Mesenchymal stem cell (in vitro differentiated cells and primary cell): ENCODE measurements around the gene VPS54.
A peak's percentile ranks its signal among the peaks of the same experiment; 100 is the strongest.
"Not testable (repeated sequence)": the region's sequence is repeated elsewhere in the genome, so short reads cannot be mapped to it uniquely, and the experiment has no call there.

ENCODE experiments used
- DNase-seq: peaks from one replicate; pipeline ENCODE4 v3.0.0-alpha.2; 2013
- H2AFZ ChIP-seq: one replicate; pipeline ENCODE4 v1.6.1; 2013; ENCODE audit warnings: low read depth, mild to moderate bottlenecking, control low read depth, inconsistent platforms, low read length, moderate library complexity
- H2AK5ac ChIP-seq: 2 replicates; pipeline ENCODE4 v1.6.1; 2013; ENCODE audit warnings: low read length, moderate library complexity, mild to moderate bottlenecking, inconsistent platforms; ENCODE audit not compliant: severe bottlenecking
- H2BK120ac ChIP-seq: one replicate; pipeline ENCODE4 v1.6.1; 2013; ENCODE audit warnings: low read depth, mild to moderate bottlenecking, inconsistent platforms, low read length, moderate library complexity
- H2BK12ac ChIP-seq, 2 experiments: one replicate each; pipeline ENCODE4 v1.6.1; 2013; ENCODE audit warnings: inconsistent platforms in 2 of 2, low read length in 2 of 2, mild to moderate bottlenecking in 2 of 2, moderate library complexity in 2 of 2, control low read depth in 1 of 2
- H2BK15ac ChIP-seq: one replicate; pipeline ENCODE4 v1.6.1; 2013; ENCODE audit warnings: mild to moderate bottlenecking, low read depth, inconsistent platforms; ENCODE audit not compliant: poor library complexity, severe bottlenecking
- H2BK5ac ChIP-seq: 2 replicates; pipeline ENCODE4 v1.6.1; 2013; ENCODE audit warnings: low read depth, mild to moderate bottlenecking, low read length, control low read depth, inconsistent platforms; ENCODE audit not compliant: poor library complexity, severe bottlenecking
- H3K14ac ChIP-seq, 2 experiments: one replicate each; pipeline ENCODE4 v1.6.1; 2013; ENCODE audit warnings: inconsistent platforms in 2 of 2, low read length in 2 of 2, control low read depth in 1 of 2, mild to moderate bottlenecking in 1 of 2, moderate library complexity in 1 of 2
- H3K18ac ChIP-seq, 2 experiments: one replicate each; pipeline ENCODE4 v1.6.1; 2013; ENCODE audit warnings: inconsistent platforms in 2 of 2, low read length in 2 of 2, control low read depth in 1 of 2, low read depth in 1 of 2, mild to moderate bottlenecking in 1 of 2
- H3K23ac ChIP-seq, 2 experiments: one replicate each; pipeline ENCODE4 v1.6.1; 2013; ENCODE audit warnings: inconsistent platforms in 2 of 2, low read length in 2 of 2, mild to moderate bottlenecking in 2 of 2, moderate library complexity in 2 of 2, control low read depth in 1 of 2
- H3K27ac ChIP-seq: 2 replicates; pipeline ENCODE4 v1.5.1; 2013; ENCODE audit warnings: mild to moderate bottlenecking, moderate library complexity, low read length, control low read depth, inconsistent platforms; ENCODE audit not compliant: poor library complexity, severe bottlenecking
- H3K27me3 ChIP-seq, 2 experiments: 2 replicates each; pipeline versions ENCODE4 v1.6.1 to v1.7.0; 2013; ENCODE audit warnings: low read length in 2 of 2, mild to moderate bottlenecking in 2 of 2, moderate library complexity in 2 of 2, control low read depth in 1 of 2, inconsistent platforms in 1 of 2; ENCODE audit not compliant: control insufficient read depth in 1 of 2, insufficient read depth in 1 of 2
- H3K36me3 ChIP-seq, 2 experiments: 2 replicates each; pipeline versions ENCODE4 v1.6.1 to v1.7.0; 2013; ENCODE audit warnings: low read length in 2 of 2, control low read depth in 1 of 2, inconsistent platforms in 1 of 2, low read depth in 1 of 2, mild to moderate bottlenecking in 1 of 2; ENCODE audit not compliant: insufficient read depth in 2 of 2, control insufficient read depth in 1 of 2
- H3K4ac ChIP-seq, 2 experiments: one replicate each; pipeline ENCODE4 v1.6.1; 2013; ENCODE audit warnings: inconsistent platforms in 2 of 2, low read length in 2 of 2, mild to moderate bottlenecking in 2 of 2, moderate library complexity in 2 of 2, control low read depth in 1 of 2, low read depth in 1 of 2
- H3K4me1 ChIP-seq: 2 replicates; pipeline ENCODE4 v1.6.1; 2013; ENCODE audit warnings: low read depth, low read length, control low read depth; ENCODE audit not compliant: control insufficient read depth, insufficient read depth
- H3K4me2 ChIP-seq: 2 replicates; pipeline ENCODE4 v1.6.1; 2013; ENCODE audit warnings: low read length, mild to moderate bottlenecking, inconsistent platforms; ENCODE audit not compliant: poor library complexity, severe bottlenecking
- H3K4me3 ChIP-seq, 2 experiments: 2 replicates each; pipeline versions ENCODE4 v1.5.1 to v1.7.0; 2013; ENCODE audit warnings: low read length in 2 of 2, mild to moderate bottlenecking in 2 of 2, control low read depth in 1 of 2, low read depth in 1 of 2; ENCODE audit not compliant: insufficient read depth in 1 of 2
- H3K79me1 ChIP-seq: replicated peaks from 2 replicates; pipeline ENCODE4 v1.6.1; 2013; ENCODE audit warnings: mild to moderate bottlenecking, control low read depth, low read length, inconsistent platforms; ENCODE audit not compliant: poor library complexity, severe bottlenecking
- H3K9ac ChIP-seq: 2 replicates; pipeline ENCODE4 v1.7.0; 2013; ENCODE audit warnings: mild to moderate bottlenecking, low read length, moderate library complexity
- H3K9me3 ChIP-seq: 2 replicates; pipeline ENCODE4 v1.7.0; 2013; ENCODE audit warnings: mild to moderate bottlenecking, low read length; ENCODE audit not compliant: control insufficient read depth
- H4K8ac ChIP-seq: one replicate; pipeline ENCODE4 v1.6.1; 2013; ENCODE audit warnings: inconsistent platforms, mild to moderate bottlenecking, low read length, moderate library complexity
- H4K91ac ChIP-seq: one replicate; pipeline ENCODE4 v1.6.1; 2013; ENCODE audit warnings: mild to moderate bottlenecking, low read length, inconsistent platforms
- WGBS: methylation state at CpG from one replicate; pipeline ENCODE4 v1.1.7; 2013; ENCODE audit warnings: mixed read lengths; 5-methylcytosine and 5-hydroxymethylcytosine counted together

The VPS54 gene

DNA sequence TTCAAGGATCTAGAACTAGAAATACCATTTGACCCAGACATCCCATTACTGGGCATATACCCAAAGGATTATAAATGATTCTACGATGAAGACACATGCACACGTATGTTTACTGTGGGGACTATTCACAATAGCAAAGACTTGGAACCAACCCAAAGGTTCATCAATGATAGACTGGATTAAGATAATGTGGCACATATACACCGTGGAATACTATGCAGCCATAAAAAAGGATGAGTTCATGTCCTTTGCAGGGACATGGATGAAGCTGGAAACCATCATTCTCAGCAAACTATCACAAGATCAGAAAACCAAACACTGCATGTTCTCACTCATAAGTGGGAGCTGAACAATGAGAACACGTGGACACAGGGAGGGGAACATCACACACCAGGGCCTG is 87.1 kb downstream of the VPS54 start:
- H4K91ac ChIP-seq, H3K4me1 ChIP-seq, H3K9ac ChIP-seq, H2BK5ac ChIP-seq, H3K27ac ChIP-seq, H3K4ac ChIP-seq, H2AK5ac ChIP-seq, H3K14ac ChIP-seq, H3K18ac ChIP-seq, H3K9me3 ChIP-seq, H3K4me2 ChIP-seq, H4K8ac ChIP-seq, H2BK12ac ChIP-seq, H2AFZ ChIP-seq, H3K79me1 ChIP-seq, H3K4me3 ChIP-seq, H2BK15ac ChIP-seq, DNase-seq, H3K27me3 ChIP-seq, H3K23ac ChIP-seq, H2BK120ac ChIP-seq: not testable (repeated sequence)
- peaks cover 1 to 51% of the 10 kb centered on the region in 2 experiments for H3K36me3 ChIP-seq
- 100% methylated on average over 3 of the region's 4 CpGs for WGBS

GRCh38 chr2:63926815-63927214 is 92.4 kb downstream of the VPS54 start:
- no peak for DNase-seq
- WGBS, result 98% methylated on average over 7 of the region's 7 CpGs

DNA sequence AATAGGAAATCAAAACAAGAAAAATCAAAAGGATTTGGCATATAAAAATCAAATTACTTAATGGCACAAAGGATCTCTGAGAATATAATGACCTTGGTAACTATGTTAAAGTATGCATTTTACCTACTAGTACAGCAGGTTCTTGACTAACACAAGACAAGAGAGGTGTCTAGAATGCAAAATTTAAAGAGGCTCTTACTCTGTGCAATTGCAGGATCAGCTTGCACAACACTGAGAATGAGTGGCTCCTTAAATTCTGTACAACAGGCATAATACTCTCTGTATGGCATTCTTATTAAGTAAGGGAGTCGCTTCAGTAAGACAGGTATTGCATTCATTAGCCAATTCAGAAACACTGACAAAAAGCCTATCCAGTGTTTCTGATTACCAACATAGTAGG is 104.9 kb downstream of the VPS54 start:
- WGBS, result 100% methylated on average over 1 of the region's 1 CpG
- Histone ChIP-seq H3K79me1 (peaks cover 4% of the 10 kb centered on the region), H3K27ac (no peak overlapping the region)

More at GRCh38 chr2:63926815-63927214, 92.4 kb downstream of the VPS54 start:
- no peak overlapping the region for H3K23ac ChIP-seq
- H3K79me1 ChIP-seq, result peaks cover 10% of the 10 kb centered on the region
- no peak overlapping the region for H3K4me3 ChIP-seq
- H3K27ac ChIP-seq, result peak overlapping the region; percentile 43
- no peak overlapping the region for H2AFZ ChIP-seq
- no peak overlapping the region for H3K9ac ChIP-seq
- no peak overlapping the region for H2AK5ac ChIP-seq
- H2BK120ac ChIP-seq, result no peak overlapping the region
- no peaks in the 10 kb centered on the region for H3K9me3 ChIP-seq
- no peak overlapping the region for H3K4me2 ChIP-seq
- H3K36me3 ChIP-seq, result peaks cover 9 to 30% of the 10 kb centered on the region in 2 experiments
- peaks cover 7% of the 10 kb centered on the region for H3K4me1 ChIP-seq
- H2BK5ac ChIP-seq, result no peak overlapping the region
- H3K4ac ChIP-seq, result no peak overlapping the region
- no peak overlapping the region for H2BK15ac ChIP-seq
- H2BK12ac ChIP-seq, result no peak overlapping the region
- H3K27me3 ChIP-seq, result no peaks in the 10 kb centered on the region
- H4K8ac ChIP-seq, result no peak overlapping the region
- H3K14ac ChIP-seq, result peak overlapping the region in 1 of 2 experiments; percentile 48
- no peak overlapping the region for H4K91ac ChIP-seq
- H3K18ac ChIP-seq, result no peak overlapping the region

DNA sequence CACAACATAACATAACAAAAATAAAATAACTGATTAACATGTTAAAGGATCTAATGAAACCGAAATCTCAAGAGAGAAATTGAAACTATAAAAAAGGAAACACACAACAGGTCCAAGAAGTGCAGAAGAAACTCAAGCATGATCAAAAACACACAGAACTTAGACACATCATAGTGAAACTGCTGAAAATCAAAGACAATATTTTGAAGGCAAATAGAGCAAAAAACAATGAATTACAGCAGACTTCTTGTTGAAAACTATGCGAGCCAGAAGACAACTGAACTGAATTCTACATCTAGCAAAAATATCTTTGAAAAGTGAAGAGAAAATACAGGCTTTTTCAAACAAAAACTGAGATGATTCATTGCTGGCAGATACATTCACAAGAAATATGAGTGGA is 116.2 kb downstream of the VPS54 start:
- H3K23ac ChIP-seq, result no peak overlapping the region
- no peak overlapping the region for H2BK120ac ChIP-seq
- H3K4me3 ChIP-seq, result no peak overlapping the region
- no peaks in the 10 kb centered on the region for H3K4me1 ChIP-seq
- H3K18ac ChIP-seq, result no peak overlapping the region
- 100% methylated on average over 1 of the region's 2 CpGs for WGBS
- peaks cover 12% of the 10 kb centered on the region for H3K79me1 ChIP-seq
- H2BK12ac ChIP-seq, result no peak overlapping the region
- no peak overlapping the region for H3K9ac ChIP-seq
- H2AK5ac ChIP-seq, result no peak overlapping the region
- H3K36me3 ChIP-seq, result peaks cover 19 to 82% of the 10 kb centered on the region in 2 experiments
- H2BK5ac ChIP-seq, result no peak overlapping the region
- H3K27ac ChIP-seq, result no peak overlapping the region
- no peak overlapping the region for H2AFZ ChIP-seq
- H3K14ac ChIP-seq, result no peak overlapping the region
- H3K4me2 ChIP-seq, result no peak overlapping the region
- no peak overlapping the region for H4K91ac ChIP-seq
- H4K8ac ChIP-seq, result no peak overlapping the region
- no peaks in the 10 kb centered on the region for H3K27me3 ChIP-seq
- H2BK15ac ChIP-seq, result no peak overlapping the region
- H3K9me3 ChIP-seq, result peaks cover 61% of the 10 kb centered on the region
- H3K4ac ChIP-seq, result no peak overlapping the region
- DNase-seq, result peak; percentile 17

More for the DNA sequence above, 104.9 kb downstream of the VPS54 start:
- H3K9ac ChIP-seq, result no peak overlapping the region
- no peaks in the 10 kb centered on the region for H3K4me1 ChIP-seq
- H2AK5ac ChIP-seq, result no peak overlapping the region
- H3K4me3 ChIP-seq, result no peak overlapping the region
- H2BK120ac ChIP-seq, result no peak overlapping the region
- no peak overlapping the region for H4K91ac ChIP-seq
- H3K14ac ChIP-seq, result no peak overlapping the region
- H2AFZ ChIP-seq, result no peak overlapping the region
- peaks cover 2 to 93% of the 10 kb centered on the region in 2 experiments for H3K36me3 ChIP-seq
- no peak overlapping the region for H2BK12ac ChIP-seq
- no peaks in the 10 kb centered on the region for H3K9me3 ChIP-seq
- H2BK15ac ChIP-seq, result no peak overlapping the region
- H3K4ac ChIP-seq, result no peak overlapping the region
- no peak overlapping the region for H2BK5ac ChIP-seq
- no peak overlapping the region for H3K23ac ChIP-seq
- no peaks in the 10 kb centered on the region for H3K27me3 ChIP-seq
- no peak overlapping the region for H3K4me2 ChIP-seq
- DNase-seq, result no peak
- H4K8ac ChIP-seq, result no peak overlapping the region
- no peak overlapping the region for H3K18ac ChIP-seq
